Stimulated activated CD4-positive, alpha-beta T cell treated with anti-CD3 and anti-CD28 coated beads, Interleukin-2, amount 100 ng/mL, for 24 hours (primary cell): ENCODE data around the gene SMIM22.

ENCODE experiments used
- DNase-seq, 2 donors: peaks; one replicate each; pipeline ENCODE4 v3.0.0-alpha.2; 2020

The SMIM22 gene

GRCh38 chr16:4828567-4829321, 33.6 kb downstream of the SMIM22 start:
- DNase-seq, result no peak

GRCh38 chr16:4830408-4830807, 35.2 kb downstream of the SMIM22 start:
- DNase-seq, result no peak

DNA sequence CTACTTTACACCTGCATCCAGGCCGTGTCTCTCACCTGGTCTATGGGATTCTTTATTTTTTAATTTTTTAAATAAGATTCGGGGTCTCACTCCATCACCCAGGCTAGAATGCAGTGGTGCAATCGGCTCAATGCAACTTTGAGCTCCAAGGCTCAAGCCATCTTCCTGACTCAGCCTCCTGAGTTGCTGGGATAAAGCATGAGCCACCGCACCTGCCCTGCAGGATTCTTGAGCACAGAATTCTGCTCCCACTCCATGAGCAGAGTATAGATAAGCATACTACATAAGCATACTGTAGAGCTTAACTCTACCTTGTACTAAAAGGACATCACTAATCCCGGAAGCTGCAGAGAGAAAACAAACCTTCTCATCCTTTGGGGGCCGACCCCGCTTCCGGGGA, 36.4 kb downstream of the SMIM22 start:
- DNase-seq, result no peak

DNA sequence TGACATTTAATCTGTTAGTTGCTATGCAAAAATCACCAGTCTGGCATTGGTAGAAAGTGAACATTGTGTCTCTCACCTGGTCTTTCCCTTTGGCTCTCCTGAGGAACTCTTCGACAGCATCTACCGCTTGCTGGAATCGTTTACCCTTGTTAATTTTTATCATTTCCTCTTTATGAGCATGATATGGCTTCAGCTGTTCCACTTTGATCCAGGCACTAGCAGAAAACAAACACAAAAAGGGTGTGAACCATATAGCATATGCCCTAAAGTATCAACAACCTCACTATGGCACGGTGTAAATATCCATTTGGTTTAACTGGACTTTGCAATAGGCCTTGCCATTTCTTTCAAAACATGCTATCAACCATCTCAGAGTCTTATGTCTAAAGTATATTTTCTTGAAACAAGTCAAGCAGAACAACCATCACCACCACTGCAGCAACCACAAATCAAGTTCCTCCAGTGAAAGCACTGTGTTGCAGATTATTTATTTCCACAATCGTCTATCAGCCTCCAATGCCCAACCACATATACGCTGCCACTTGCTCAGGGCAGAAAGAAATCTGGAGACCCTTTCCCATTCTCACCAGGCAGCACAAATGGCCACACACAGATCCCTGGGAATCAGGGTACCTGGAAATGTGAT, 37.7 kb downstream of the SMIM22 start:
- no peak for DNase-seq

DNA sequence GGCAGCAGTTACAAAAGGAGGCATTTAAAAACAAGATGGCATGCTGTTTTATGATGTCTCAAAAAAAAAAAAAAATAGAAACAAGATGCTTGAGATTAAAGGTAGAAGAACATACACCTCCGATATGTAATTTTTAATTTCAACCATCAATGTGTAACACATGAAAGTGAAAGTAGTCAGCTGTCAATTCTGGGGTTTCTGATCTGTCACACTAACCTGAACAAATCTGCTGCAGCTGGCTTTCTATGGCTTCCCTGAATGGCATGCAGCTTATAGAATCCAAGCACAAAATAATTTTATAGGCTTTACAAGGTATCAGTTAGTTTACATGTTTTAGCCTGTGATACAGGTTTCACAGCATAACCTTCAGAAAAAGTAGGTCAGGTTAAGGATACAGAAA, 38.4 kb downstream of the SMIM22 start:
- DNase-seq, result no peak

DNA sequence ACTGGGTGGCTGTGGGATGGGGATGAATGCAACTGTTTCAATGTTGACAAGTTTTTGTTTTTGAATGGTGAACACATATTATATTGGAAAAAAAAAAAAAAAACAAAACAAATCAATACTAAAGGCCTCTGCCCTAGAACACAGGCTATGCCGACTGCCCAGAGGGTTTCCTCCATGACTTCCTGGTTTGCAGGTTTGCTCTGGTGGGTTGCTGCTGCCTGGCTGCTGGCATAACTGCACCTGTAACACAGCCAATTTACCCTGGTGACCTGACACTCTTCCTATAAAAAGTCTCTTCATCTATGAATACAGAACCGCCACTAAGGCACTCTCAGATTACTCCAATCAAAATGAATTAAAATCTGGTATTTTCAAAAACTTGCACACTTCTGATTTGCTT, 41.6 kb downstream of the SMIM22 start:
- DNase-seq, result no peak

GRCh38 chr16:4837733-4838501, 42.7 kb downstream of the SMIM22 start:
- no peak for DNase-seq

GRCh38 chr16:4839942-4840341, 44.8 kb downstream of the SMIM22 start:
- no peak for DNase-seq

- DNase-seq, result no peak
Measured at GRCh38 chr16:4840984-4841383, 45.8 kb downstream of the SMIM22 start.
